GM12878 (cell line): ENCODE data around the gene ATAD2B. TPM values are rescaled to one million over a fixed set of nuclear protein-coding genes. Genes with fewer than 3 reads are reported as not detected.

ENCODE experiments used
- ATAC-seq: fragments of 200-7000 bp; cut with Tn5 transposase; 3 replicates; pipeline ENCODE4 v1.9.1; 2020; ENCODE audit warnings: mild to moderate bottlenecking, moderate library complexity
- BruUV-seq: library from RNA; stranded (reverse); fragments of 400-500 nt; replicated peaks from 2 replicates; lab custom pipeline; 2021; lab: Mats Ljungman, UMichigan
- CTCF ChIA-PET: fragments of 300-600 bp; sonication (Branson Sonifier 250); formaldehyde crosslinking; extraction: SDS; loops from one replicate; lab custom pipeline; 2021; ENCODE audit warnings: inconsistent platforms; lab: Yijun Ruan, JAX
- POLR2A ChIA-PET: fragments of 350-600 bp; formaldehyde crosslinking; extraction: SDS; loops from one replicate; lab custom pipeline; 2021; ENCODE audit warnings: inconsistent platforms; lab: Charles Lee
- RAD21 ChIA-PET: fragments of 300-600 bp; sonication (Branson Sonifier 250); formaldehyde crosslinking; loops from one replicate; lab custom pipeline; 2023; ENCODE audit warnings: antibody characterized with exemption; ENCODE audit not compliant: unreplicated experiment; lab: Charles Lee
- SMC1A ChIA-PET: fragments of 300-600 bp; sonication (Branson Sonifier 250); formaldehyde crosslinking; loops from one replicate; lab custom pipeline; 2023; ENCODE audit not compliant: unreplicated experiment, uncharacterized antibody; lab: Charles Lee
- DNase-seq: peaks from one replicate; pipeline ENCODE4 v3.0.0-alpha.2; 2011; ENCODE audit warnings: low read depth, low spot score
- FAIRE-seq: peaks from 3 replicates; lab custom pipeline; 2011; peaks lifted over from hg19 to GRCh38; lab: Jason Lieb, UNC
- H2AFZ ChIP-seq: 2 replicates; pipeline ENCODE4 v1.6.0; 2011; ENCODE audit warnings: low read depth, low read length, control low read depth; ENCODE audit not compliant: control insufficient read depth
- H3K27ac ChIP-seq: 2 replicates; pipeline ENCODE4 v1.5.1; 2011; ENCODE audit warnings: control low read depth; ENCODE audit not compliant: control insufficient read depth, insufficient read depth
- H3K27me3 ChIP-seq, 2 experiments: replicated peaks in 1 of 2; 2 replicates each; pipeline versions ENCODE4 v1.6.0 to v1.6.1; 2011; ENCODE audit warnings: low read length in 1 of 2; ENCODE audit not compliant: control insufficient read depth in 2 of 2, insufficient read depth in 2 of 2
- H3K36me3 ChIP-seq, 2 experiments: 2 replicates each; pipeline ENCODE4 v1.5.1; 2011; ENCODE audit warnings: low read length in 1 of 2; ENCODE audit not compliant: control insufficient read depth in 2 of 2, insufficient read depth in 2 of 2
- H3K4me1 ChIP-seq: 2 replicates; pipeline ENCODE4 v1.6.1; 2011; ENCODE audit warnings: mild to moderate bottlenecking, low read length, moderate library complexity, mixed read lengths; ENCODE audit not compliant: control insufficient read depth, insufficient read depth
- H3K4me2 ChIP-seq: 2 replicates; pipeline ENCODE4 v1.6.0; 2011; ENCODE audit warnings: control low read depth; ENCODE audit not compliant: control insufficient read depth, insufficient read depth
- H3K4me3 ChIP-seq: fragments of 200-600 bp; sonication (generic); 2 replicates; pipeline ENCODE4 v1.5.1; 2016
- H3K79me2 ChIP-seq: 2 replicates; pipeline ENCODE4 v1.6.0; 2011; ENCODE audit warnings: low read length; ENCODE audit not compliant: control insufficient read depth, insufficient read depth
- H3K9ac ChIP-seq: 2 replicates; pipeline ENCODE4 v1.8.0; 2011; ENCODE audit warnings: low read length, control low read depth, mixed read lengths; ENCODE audit not compliant: control insufficient read depth, insufficient read depth
- H3K9me3 ChIP-seq: replicated peaks from 3 replicates; pipeline ENCODE4 v1.5.1; 2011; ENCODE audit warnings: mild to moderate bottlenecking, low read length; ENCODE audit not compliant: control insufficient read depth, insufficient read depth
- H4K20me1 ChIP-seq: 2 replicates; pipeline ENCODE4 v1.6.0; 2011; ENCODE audit not compliant: control insufficient read depth, insufficient read depth
- EZH2 ChIP-seq: IDR thresholded peaks from 2 replicates; pipeline ENCODE4 v1.6.1; 2012; ENCODE audit warnings: low read depth, mild to moderate bottlenecking, control low read depth, inconsistent platforms, low read length, borderline replicate concordance; ENCODE audit not compliant: control insufficient read depth
- MTA3 ChIP-seq: IDR thresholded peaks from 2 replicates; pipeline ENCODE4 v1.6.1; 2012; ENCODE audit warnings: low read length, inconsistent platforms, borderline replicate concordance
- SMARCA5 ChIP-seq: fragments of 450-650 bp; IDR thresholded peaks from 2 replicates; pipeline ENCODE4 v1.6.1; 2017; ENCODE audit warnings: mild to moderate bottlenecking
- STAT1 ChIP-seq: fragments of 450-650 bp; conservative IDR thresholded peaks from 2 replicates; pipeline ENCODE4 v1.6.1; 2014; ENCODE audit warnings: antibody characterized with exemption, mild to moderate bottlenecking
- USF1 ChIP-seq: IDR thresholded peaks from 2 replicates; pipeline ENCODE4 v1.6.1; 2011; ENCODE audit warnings: borderline replicate concordance, low read depth, mild to moderate bottlenecking, moderate library complexity, mixed read lengths, low read length; ENCODE audit not compliant: insufficient read depth; ENCODE audit errors: extremely low read length
- YBX1 ChIP-seq: fragments of 450-650 bp; IDR thresholded peaks from 2 replicates; pipeline ENCODE4 v1.6.1; 2016; ENCODE audit warnings: antibody characterized with exemption
- whole genome bisulfite sequencing: methylation state at CpG from one replicate; pipeline ENCODE4 v1.1.6; 2016; ENCODE audit warnings: low lambda C conversion rate; ENCODE audit not compliant: insufficient replicate concordance, insufficient coverage; ENCODE audit errors: missing lambda C conversion rate; 5-methylcytosine and 5-hydroxymethylcytosine counted together
- in situ Hi-C: fragments of 300-500 bp; cut with MboI; formaldehyde crosslinking; loops from 9 replicates; pipeline ENCODE4 v1.14.3; 2018; ENCODE audit warnings: mixed read lengths
- intact Hi-C: fragments of 100-400 bp; cut with micrococcal nuclease; formaldehyde crosslinking; loops from one replicate; pipeline ENCODE4 v1.14.2; 2022; ENCODE audit not compliant: unreplicated experiment
- polyA plus RNA-seq, 11 experiments: library from polyadenylated mRNA; depleted of rRNA in 4 of 11; unstranded in 6 of 11; stranded (reverse) in 5 of 11; fragments of >200 nt; fragmentation: Nextera tagmentation in 4 of 11; fragmentation: Illumina TruSeq in 1 of 11; extraction: Ambion mirVana in 4 of 11; extraction: Trizol in 1 of 11; gene quantifications; 1 replicate in 1 of 11; 2 replicates in 10 of 11; pipeline versions ENCODE4 v1.2.1 to v1.2.3, GENCODE V29; 2011 to 2016; ENCODE audit warnings: inconsistent platforms in 2 of 11, missing spikeins in 2 of 11, low read depth in 1 of 11
- total RNA-seq, 4 experiments: library from RNA; depleted of rRNA in 3 of 4; stranded (reverse); fragments of >200 nt in 3 of 4; fragmentation: Illumina TruSeq in 1 of 4; extraction: Trizol in 1 of 4; gene quantifications; 2 replicates each; pipeline versions ENCODE4 v1.2.1 to v1.2.3, GENCODE V29; 2013 to 2021

ATAD2B gene
- total and polyA plus RNA-seq, 10 of the 15 experiments (the other 5 are each of a cell fraction or from before 2014, with no cell fraction given): 3.6 to 29.9 (median 16.8) TPM

- peaks cover 0 to 12% of the 10 kb centered on the region in 2 experiments; a peak in 2 of 4 replicates for H3K36me3 ChIP-seq
- no peak overlapping the region for H2AFZ ChIP-seq
- TF ChIP-seq SMARCA5 (no peak), MTA3 (no peak), USF1 (no peak), YBX1 (no peak), EZH2 (no peak), STAT1 (no peak)
- 77% methylated on average over 2 of the region's 2 CpGs for WGBS
- H3K27me3 ChIP-seq: no peaks in the 10 kb centered on the region
- RAD21 ChIA-PET: no interaction called here
- peaks cover 10% of the 10 kb centered on the region for H3K4me1 ChIP-seq
- FAIRE-seq (no peak), DNase-seq (no peak), ATAC-seq (no peak)
- CTCF ChIA-PET: interaction anchor here (1.7 kb wide), 1 partner anchor 35 kb away, joined by 6 read pairs; no protein-coding TSS in a partner anchor
- no TSS peak for BruUV-seq
- no peaks in the 10 kb centered on the region for H3K79me2 ChIP-seq
- SMC1A ChIA-PET: no interaction called here
- intact Hi-C loops (no loop called here), in situ Hi-C loops (no loop called here)
- H3K9ac ChIP-seq: no peak overlapping the region
- H4K20me1 ChIP-seq: no peaks in the 10 kb centered on the region
- no peaks in the 10 kb centered on the region for H3K9me3 ChIP-seq
- H3K27ac ChIP-seq: no peak overlapping the region
- H3K4me2 ChIP-seq: no peak overlapping the region
- POLR2A ChIA-PET: no interaction called here
- H3K4me3 ChIP-seq: no peak overlapping the region
Observed at GRCh38 chr2:23859234-23859633, 67.7 kb downstream of the ATAD2B start.
